ENCODE measurements around the gene INAFM2.

INAFM2 gene

DNA sequence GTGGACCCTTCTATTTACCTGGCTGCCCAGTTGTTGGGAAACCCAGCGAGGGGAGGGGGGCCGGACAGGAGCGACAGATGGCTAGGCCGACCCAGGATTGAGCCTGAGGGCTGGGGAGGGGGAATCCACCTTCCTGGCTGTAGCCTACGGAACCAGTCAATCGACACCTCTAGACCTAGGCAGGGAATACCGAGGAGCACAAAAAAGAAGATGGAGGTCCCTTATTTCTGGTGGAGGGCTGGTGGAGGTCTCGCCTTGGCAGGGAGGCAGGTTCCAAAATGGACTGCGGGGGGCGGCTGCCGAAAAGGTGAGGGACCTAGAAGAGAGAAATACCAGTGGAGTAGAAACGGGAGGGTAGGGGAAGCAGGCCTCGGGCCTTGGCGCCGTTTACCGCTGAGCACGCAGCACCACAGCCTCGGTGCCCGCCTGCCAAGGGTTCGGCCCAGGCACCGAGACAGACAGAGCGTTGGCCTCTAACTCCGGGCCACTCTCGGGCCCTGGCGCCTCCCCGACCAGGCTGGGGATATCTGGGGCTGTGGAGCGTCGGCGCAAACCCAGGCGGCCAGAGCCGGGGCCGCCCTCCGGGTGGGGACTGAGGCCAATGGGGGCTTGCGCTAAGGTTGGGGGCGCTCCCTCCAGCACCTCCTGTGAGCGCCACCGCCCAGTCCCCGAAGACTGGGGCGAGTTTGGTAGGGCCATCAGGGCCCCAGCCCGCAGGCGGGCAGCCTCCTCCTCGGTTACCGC lies 42.3 kb upstream of the INAFM2 start:
- Histone ChIP-seq H3K27me3 (ENCODE audit: control insufficient read depth in 1 of 2, insufficient read depth in 2 of 2, low read length in 2 of 2) (peaks cover 12 to 49% of the 10 kb centered on the region in 2 donors), H3K27ac (ENCODE audit: low read length) (no peak overlapping the region), H3K9me3 (ENCODE audit: control insufficient read depth in 2 of 2, low read length in 2 of 2) (no peaks in the 10 kb centered on the region), H3K36me3 (ENCODE audit: control insufficient read depth in 2 of 2, insufficient read depth in 2 of 2, low read length in 2 of 2) (no peaks in the 10 kb centered on the region), H3K9ac (ENCODE audit: low read length in 2 of 2) (no peak overlapping the region), H3K4me3 (ENCODE audit: low read length in 2 of 2) (no peak overlapping the region), H3K4me1 (ENCODE audit: control insufficient read depth, insufficient read depth, low read length) (peaks cover 51% of the 10 kb centered on the region)

DNA sequence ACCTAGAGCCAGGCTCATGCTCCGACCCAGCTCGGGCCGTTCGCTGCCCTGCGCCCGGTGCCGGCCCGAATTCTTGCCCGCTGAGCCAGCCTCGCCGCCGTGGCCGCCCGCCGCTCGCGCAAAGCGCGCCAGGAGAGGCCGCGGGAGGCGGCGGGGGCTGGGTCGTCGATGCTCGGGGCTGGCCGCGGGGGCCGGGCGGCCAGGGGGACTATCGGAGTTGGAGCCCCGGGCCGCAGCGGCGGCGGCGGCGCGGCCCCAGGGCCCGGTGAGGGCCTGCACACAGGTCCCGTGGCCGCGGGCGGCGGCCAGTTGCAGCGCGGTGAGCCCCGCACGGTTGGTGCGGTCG lies 41.7 kb upstream of the INAFM2 start:
- peaks cover 55% of the 10 kb centered on the region for H3K4me1 ChIP-seq (ENCODE audit: control insufficient read depth, insufficient read depth, low read length)
- peak overlapping the region; percentile 53 to 74 for H3K4me3 ChIP-seq (ENCODE audit: low read length in 2 of 2)
- H3K36me3 ChIP-seq (ENCODE audit: control insufficient read depth in 2 of 2, insufficient read depth in 2 of 2, low read length in 2 of 2) = no peaks in the 10 kb centered on the region
- H3K27me3 ChIP-seq (ENCODE audit: control insufficient read depth in 1 of 2, insufficient read depth in 2 of 2, low read length in 2 of 2) = peaks cover 12 to 49% of the 10 kb centered on the region in 2 donors
- H3K9ac ChIP-seq (ENCODE audit: low read length in 2 of 2) = no peak overlapping the region
- no peaks in the 10 kb centered on the region for H3K9me3 ChIP-seq (ENCODE audit: control insufficient read depth in 2 of 2, low read length in 2 of 2)
- no peak overlapping the region for H3K27ac ChIP-seq (ENCODE audit: low read length)

DNA sequence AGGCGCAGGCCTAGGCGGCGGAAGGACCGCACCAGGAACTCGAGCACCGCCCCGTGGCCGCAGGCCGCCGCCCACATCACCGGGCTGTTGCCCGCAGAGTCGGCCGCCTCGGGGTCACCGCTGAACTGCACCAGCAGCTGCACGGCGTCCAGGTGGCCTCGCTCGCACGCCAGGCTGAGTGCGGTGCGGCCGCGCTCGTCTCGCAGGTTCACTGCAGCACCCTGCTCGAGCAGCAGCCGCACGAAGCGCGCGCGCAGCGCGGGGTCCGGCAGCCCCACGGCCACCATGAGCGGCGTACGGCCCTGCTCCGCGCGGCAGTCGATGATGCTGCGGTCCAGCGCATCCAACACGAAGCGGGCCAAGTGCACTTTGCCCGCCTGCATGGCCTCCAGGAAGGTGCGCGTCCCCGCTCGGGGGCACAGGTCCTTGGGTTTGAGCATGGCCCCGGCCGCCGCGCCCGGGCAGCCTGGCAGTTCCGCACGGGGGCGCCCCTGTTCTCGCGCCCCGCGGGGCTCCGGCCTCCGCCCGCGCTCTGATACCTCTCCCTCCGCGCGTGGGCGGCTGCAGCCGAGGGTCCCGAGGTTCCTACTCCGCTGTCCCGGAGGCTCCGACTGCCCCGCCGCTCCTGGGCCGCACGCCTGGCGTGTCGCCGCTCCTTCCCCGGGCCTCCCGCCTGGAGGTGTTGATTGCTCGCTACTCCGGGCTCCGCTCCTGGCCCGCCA lies 41.2 kb upstream of the INAFM2 start:
- peaks cover 55% of the 10 kb centered on the region for H3K4me1 ChIP-seq (ENCODE audit: control insufficient read depth, insufficient read depth, low read length)
- H3K9me3 ChIP-seq (ENCODE audit: control insufficient read depth in 2 of 2, low read length in 2 of 2) = no peaks in the 10 kb centered on the region
- H3K27ac ChIP-seq (ENCODE audit: low read length) = no peak overlapping the region
- no peak overlapping the region for H3K9ac ChIP-seq (ENCODE audit: low read length in 2 of 2)
- peak overlapping the region; percentile 53 to 74 for H3K4me3 ChIP-seq (ENCODE audit: low read length in 2 of 2)
- no peaks in the 10 kb centered on the region for H3K36me3 ChIP-seq (ENCODE audit: control insufficient read depth in 2 of 2, insufficient read depth in 2 of 2, low read length in 2 of 2)
- H3K27me3 ChIP-seq (ENCODE audit: control insufficient read depth in 1 of 2, insufficient read depth in 2 of 2, low read length in 2 of 2) = peaks cover 12 to 49% of the 10 kb centered on the region in 2 donors

DNA sequence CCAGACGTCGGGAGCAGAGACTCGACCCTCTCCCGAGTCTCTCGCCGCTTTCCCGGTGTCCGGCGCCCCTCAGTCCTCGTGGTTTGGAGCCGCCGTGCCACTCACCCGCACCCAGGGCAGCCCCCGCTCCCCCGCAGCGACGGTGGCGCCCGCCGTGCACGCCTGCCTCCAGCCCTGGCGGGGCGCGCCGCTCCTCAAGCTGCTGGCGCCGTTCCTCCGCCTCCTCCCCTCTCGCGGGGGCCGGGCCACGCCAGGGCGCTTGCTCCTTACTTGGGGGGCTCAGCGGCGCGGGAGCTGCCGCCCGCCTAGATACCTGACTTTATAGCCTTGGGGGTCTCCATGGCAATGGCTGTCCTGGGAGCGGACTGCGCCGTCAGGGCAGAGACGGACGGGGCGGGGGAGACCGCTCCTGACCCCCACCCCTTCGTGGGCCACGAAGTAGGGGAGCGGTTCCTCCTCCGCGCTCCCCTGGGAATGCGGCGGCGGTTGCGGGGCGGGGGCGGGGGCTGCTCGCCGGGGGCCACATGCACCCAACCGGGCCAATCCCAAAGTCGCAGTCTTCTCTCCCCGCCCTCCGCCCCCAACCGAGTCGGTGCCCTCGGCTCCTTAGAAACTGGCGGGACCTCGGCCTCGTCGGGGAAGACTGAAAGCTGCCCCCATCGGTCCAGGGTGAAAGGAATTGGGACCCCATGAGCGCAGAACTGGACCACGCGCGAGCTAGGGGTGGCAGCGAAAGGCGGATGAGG lies 40.5 kb upstream of the INAFM2 start, which contains the start of gene ANKRD63:
TSS of gene ANKRD63 (minus strand) at position 196 of the 746 bp plus-strand sequence. CDS start 478 bp downstream, outside the sequence.
- no peak within 1 kb of the TSS for H3K27ac ChIP-seq (ENCODE audit: low read length)
- no peaks in the 10 kb centered on the region for H3K36me3 ChIP-seq (ENCODE audit: control insufficient read depth in 2 of 2, insufficient read depth in 2 of 2, low read length in 2 of 2)
- H3K27me3 ChIP-seq (ENCODE audit: control insufficient read depth in 1 of 2, insufficient read depth in 2 of 2, low read length in 2 of 2) = peaks cover 12 to 46% of the 10 kb centered on the region in 2 donors
- H3K4me3 ChIP-seq (ENCODE audit: low read length in 2 of 2) = peak within 1 kb of the TSS; percentile 53 to 74
- peaks cover 55% of the 10 kb centered on the region for H3K4me1 ChIP-seq (ENCODE audit: control insufficient read depth, insufficient read depth, low read length)
- H3K9me3 ChIP-seq (ENCODE audit: control insufficient read depth in 2 of 2, low read length in 2 of 2) = no peaks in the 10 kb centered on the region
- no peak within 1 kb of the TSS for H3K9ac ChIP-seq (ENCODE audit: low read length in 2 of 2)

DNA sequence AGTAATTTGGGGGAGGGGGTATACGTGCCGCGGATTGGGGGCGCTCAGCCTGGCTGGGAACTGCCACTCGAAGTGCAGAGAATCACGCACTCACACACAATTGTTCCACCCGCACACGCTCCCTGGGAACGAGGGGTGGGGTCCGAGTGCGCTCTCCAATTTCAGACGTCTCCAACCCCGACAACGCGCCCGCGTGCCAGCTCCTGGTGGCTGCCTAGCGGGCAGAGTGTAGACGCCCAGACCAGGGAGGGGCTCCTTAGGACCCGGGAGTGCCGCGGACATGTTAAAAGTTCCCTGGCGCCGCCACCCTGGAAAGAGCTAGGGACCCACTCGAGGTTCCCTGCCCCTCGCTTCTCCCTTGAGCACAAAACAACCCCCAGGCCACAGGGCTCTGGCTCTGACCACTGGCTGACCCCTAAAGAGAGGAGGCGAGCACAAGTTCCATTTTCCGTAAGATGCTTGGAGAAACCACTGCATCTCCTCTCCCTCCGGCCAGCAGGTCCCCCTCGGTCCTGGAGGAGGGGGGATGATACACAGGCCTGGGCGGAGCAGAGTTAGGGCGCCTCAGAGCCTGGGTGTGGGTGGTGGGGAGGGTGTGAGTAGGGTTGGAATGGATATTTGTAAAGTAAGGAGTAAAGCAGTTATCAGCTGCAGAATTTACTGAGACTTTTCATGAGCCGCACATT lies 39.7 kb upstream of the INAFM2 start:
- Histone ChIP-seq H3K4me3 (ENCODE audit: low read length in 2 of 2) (no peak overlapping the region), H3K27me3 (ENCODE audit: control insufficient read depth in 1 of 2, insufficient read depth in 2 of 2, low read length in 2 of 2) (peaks cover 10 to 45% of the 10 kb centered on the region in 2 donors), H3K9me3 (ENCODE audit: control insufficient read depth in 2 of 2, low read length in 2 of 2) (no peaks in the 10 kb centered on the region), H3K9ac (ENCODE audit: low read length in 2 of 2) (no peak overlapping the region), H3K4me1 (ENCODE audit: control insufficient read depth, insufficient read depth, low read length) (peaks cover 59% of the 10 kb centered on the region), H3K36me3 (ENCODE audit: control insufficient read depth in 2 of 2, insufficient read depth in 2 of 2, low read length in 2 of 2) (no peaks in the 10 kb centered on the region), H3K27ac (ENCODE audit: low read length) (no peak overlapping the region)

DNA sequence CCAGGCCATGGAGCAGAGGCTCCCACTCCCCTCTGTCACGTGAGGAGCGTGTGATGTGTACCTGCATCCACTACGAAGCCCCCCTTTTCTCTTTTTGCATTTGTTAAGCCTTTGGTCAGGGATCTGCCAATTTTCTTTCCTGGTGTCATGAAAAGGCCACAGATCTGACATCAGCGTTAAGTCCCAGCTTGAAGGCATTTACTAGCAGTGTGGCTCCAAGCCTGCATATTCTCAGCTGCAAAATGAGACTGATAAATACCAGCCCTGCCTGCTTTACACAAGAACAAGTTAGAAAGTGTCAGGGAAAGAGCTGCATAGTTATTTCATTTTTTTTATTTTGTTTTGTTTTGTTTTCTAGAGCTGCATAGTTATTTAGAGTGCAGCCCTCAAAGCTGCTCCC lies 38.3 kb upstream of the INAFM2 start:
- Histone ChIP-seq H3K27me3 (ENCODE audit: control insufficient read depth in 1 of 2, insufficient read depth in 2 of 2, low read length in 2 of 2) (peaks cover 10 to 33% of the 10 kb centered on the region in 2 donors), H3K4me1 (ENCODE audit: control insufficient read depth, insufficient read depth, low read length) (peaks cover 60% of the 10 kb centered on the region), H3K27ac (ENCODE audit: low read length) (peak overlapping the region; percentile 62), H3K4me3 (ENCODE audit: low read length in 2 of 2) (no peak overlapping the region), H3K36me3 (ENCODE audit: control insufficient read depth in 2 of 2, insufficient read depth in 2 of 2, low read length in 2 of 2) (no peaks in the 10 kb centered on the region), H3K9ac (ENCODE audit: low read length in 2 of 2) (peak overlapping the region in 1 of 2 donors; percentile 21), H3K9me3 (ENCODE audit: control insufficient read depth in 2 of 2, low read length in 2 of 2) (no peaks in the 10 kb centered on the region)

DNA sequence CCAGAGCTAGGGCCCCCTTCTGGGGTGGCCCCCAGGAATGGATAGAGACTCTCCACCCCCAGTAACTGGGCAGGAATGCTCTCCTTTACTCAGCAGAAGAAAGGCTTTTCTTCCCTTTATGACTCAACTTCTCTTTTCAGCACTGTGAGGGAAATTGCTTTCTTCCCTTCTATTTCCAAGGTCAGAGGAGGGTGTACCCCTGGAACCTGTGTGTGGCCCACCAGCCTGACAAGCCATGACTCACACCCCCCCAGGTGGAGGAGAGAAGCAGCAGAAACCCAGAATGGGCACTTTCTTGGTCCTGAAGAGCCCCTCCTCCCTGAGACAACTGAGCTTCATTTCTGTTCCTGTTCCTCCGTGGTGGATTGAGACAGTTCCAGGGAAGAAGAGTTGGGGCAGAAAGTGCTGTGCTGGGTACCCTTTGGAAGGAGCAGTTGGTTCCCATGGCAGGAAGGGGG lies 37.9 kb upstream of the INAFM2 start:
- H3K27ac ChIP-seq (ENCODE audit: low read length) = peak overlapping the region; percentile 62
- H3K4me1 ChIP-seq (ENCODE audit: control insufficient read depth, insufficient read depth, low read length) = peaks cover 60% of the 10 kb centered on the region
- no peaks in the 10 kb centered on the region for H3K9me3 ChIP-seq (ENCODE audit: control insufficient read depth in 2 of 2, low read length in 2 of 2)
- H3K27me3 ChIP-seq (ENCODE audit: control insufficient read depth in 1 of 2, insufficient read depth in 2 of 2, low read length in 2 of 2) = peaks cover 8 to 29% of the 10 kb centered on the region in 2 donors
- no peak overlapping the region for H3K9ac ChIP-seq (ENCODE audit: low read length in 2 of 2)
- H3K4me3 ChIP-seq (ENCODE audit: low read length in 2 of 2) = no peak overlapping the region
- H3K36me3 ChIP-seq (ENCODE audit: control insufficient read depth in 2 of 2, insufficient read depth in 2 of 2, low read length in 2 of 2) = no peaks in the 10 kb centered on the region

DNA sequence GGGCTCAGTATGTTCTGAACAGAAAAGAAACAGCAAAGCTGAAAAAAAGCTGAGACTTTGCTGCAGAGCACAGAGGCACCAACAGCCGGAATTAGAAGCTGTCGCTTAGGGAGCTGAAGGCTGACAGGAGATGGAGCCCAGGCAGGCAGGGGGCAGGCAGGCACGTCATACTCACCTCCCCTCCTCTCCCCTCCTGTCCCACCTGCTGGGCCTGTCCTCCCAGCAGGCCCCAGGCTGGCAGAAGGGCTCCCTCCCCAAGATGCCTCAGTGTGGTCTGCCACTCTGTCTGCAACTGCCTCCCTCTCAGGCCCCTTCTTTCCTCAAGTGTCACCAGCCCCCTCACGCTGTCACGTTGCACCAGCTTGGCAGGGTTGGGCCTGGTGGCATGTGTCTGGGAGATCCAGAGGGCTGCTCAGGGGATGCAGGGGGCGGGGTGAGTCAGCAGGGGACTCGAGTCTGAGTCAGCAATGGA lies 37.4 kb upstream of the INAFM2 start:
- Histone ChIP-seq H3K4me3 (ENCODE audit: low read length in 2 of 2) (no peak overlapping the region), H3K9me3 (ENCODE audit: control insufficient read depth in 2 of 2, low read length in 2 of 2) (no peaks in the 10 kb centered on the region), H3K27me3 (ENCODE audit: control insufficient read depth in 1 of 2, insufficient read depth in 2 of 2, low read length in 2 of 2) (peaks cover 3 to 23% of the 10 kb centered on the region in 2 donors), H3K27ac (ENCODE audit: low read length) (peak overlapping the region; percentile 62), H3K9ac (ENCODE audit: low read length in 2 of 2) (no peak overlapping the region), H3K36me3 (ENCODE audit: control insufficient read depth in 2 of 2, insufficient read depth in 2 of 2, low read length in 2 of 2) (no peaks in the 10 kb centered on the region), H3K4me1 (ENCODE audit: control insufficient read depth, insufficient read depth, low read length) (peaks cover 63% of the 10 kb centered on the region)

DNA sequence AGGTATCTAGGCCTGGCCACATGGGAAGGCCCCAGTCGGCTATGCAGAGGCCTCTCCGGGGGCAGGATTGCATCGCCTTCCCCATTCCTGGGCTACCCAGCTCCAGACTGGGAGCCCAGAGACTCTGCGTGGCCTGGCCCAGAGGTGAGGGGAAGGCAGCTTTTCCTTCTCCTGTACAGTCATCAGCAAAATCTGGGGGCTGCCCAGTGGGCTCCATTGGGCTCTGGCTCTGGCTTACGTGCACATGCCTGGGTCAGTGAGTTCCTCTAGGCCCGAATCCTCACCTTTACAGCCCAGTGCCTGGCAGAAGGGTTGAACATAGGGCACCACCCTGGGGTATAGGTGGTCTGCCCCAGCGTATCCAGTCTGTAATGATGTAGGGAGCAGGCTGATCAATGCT lies 36.7 kb upstream of the INAFM2 start:
- H3K27me3 ChIP-seq (ENCODE audit: control insufficient read depth in 1 of 2, insufficient read depth in 2 of 2, low read length in 2 of 2) = peaks cover 0 to 16% of the 10 kb centered on the region in 2 donors
- no peaks in the 10 kb centered on the region for H3K36me3 ChIP-seq (ENCODE audit: control insufficient read depth in 2 of 2, insufficient read depth in 2 of 2, low read length in 2 of 2)
- no peak overlapping the region for H3K27ac ChIP-seq (ENCODE audit: low read length)
- no peak overlapping the region for H3K4me3 ChIP-seq (ENCODE audit: low read length in 2 of 2)
- no peak overlapping the region for H3K9ac ChIP-seq (ENCODE audit: low read length in 2 of 2)
- no peaks in the 10 kb centered on the region for H3K9me3 ChIP-seq (ENCODE audit: control insufficient read depth in 2 of 2, low read length in 2 of 2)
- peaks cover 64% of the 10 kb centered on the region for H3K4me1 ChIP-seq (ENCODE audit: control insufficient read depth, insufficient read depth, low read length)

DNA sequence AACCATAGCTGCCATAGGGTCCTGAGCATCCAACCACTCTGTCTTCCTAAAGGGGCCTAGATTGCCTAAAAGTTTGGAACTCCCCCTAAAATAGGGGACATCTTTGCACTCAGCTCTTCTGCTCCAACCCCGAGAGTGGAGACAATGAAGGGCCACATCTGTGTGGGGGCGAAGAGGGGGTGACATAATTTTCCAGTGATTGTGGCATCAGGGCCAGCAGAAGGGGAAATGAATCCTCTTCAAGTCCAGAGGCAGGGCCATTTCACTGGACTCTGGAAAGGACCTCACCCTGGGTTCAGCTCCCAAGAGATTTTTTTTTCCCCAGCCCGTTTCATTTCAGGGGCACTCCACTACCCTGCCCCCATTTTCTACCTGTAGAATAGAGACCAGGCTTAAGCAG lies 36.0 kb upstream of the INAFM2 start:
- no peak overlapping the region for H3K9ac ChIP-seq (ENCODE audit: low read length in 2 of 2)
- peaks cover 0 to 10% of the 10 kb centered on the region in 2 donors for H3K27me3 ChIP-seq (ENCODE audit: control insufficient read depth in 1 of 2, insufficient read depth in 2 of 2, low read length in 2 of 2)
- no peak overlapping the region for H3K4me3 ChIP-seq (ENCODE audit: low read length in 2 of 2)
- no peaks in the 10 kb centered on the region for H3K9me3 ChIP-seq (ENCODE audit: control insufficient read depth in 2 of 2, low read length in 2 of 2)
- H3K4me1 ChIP-seq (ENCODE audit: control insufficient read depth, insufficient read depth, low read length) = peaks cover 59% of the 10 kb centered on the region
- H3K36me3 ChIP-seq (ENCODE audit: control insufficient read depth in 2 of 2, insufficient read depth in 2 of 2, low read length in 2 of 2) = no peaks in the 10 kb centered on the region
- H3K27ac ChIP-seq (ENCODE audit: low read length) = no peak overlapping the region
